ENCODE results near the gene VWA2.

VWA2 gene

DNA sequence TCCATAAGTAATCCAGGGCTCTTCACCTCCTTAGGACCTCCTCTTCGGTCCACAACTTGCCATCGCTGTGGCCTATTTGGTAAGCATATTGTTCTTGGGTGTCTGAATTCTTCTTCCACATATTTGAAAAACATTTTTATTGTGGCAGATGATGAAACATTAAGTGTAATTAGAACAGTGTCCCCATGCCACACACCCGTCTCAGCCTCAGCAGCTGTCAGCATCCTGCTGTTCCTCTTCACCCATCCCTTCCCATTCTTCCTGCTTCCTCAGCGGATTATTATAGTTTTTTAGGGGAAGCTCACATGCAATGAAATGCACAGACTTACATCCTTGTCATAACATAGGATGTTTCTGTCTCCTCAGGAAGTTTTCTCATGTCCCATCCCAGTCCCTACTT is 39.8 kb upstream of the VWA2 start:
- no peak overlapping the region for H2AFZ ChIP-seq (ENCODE audit: low read length)
- no peaks in the 10 kb centered on the region for H3K9me3 ChIP-seq (ENCODE audit: insufficient read depth, low read depth, low read length)
- no peaks in the 10 kb centered on the region for H3F3A ChIP-seq (ENCODE audit: low read depth)
- H3K4me1 ChIP-seq (ENCODE audit: insufficient read depth, low read length, poor library complexity, severe bottlenecking) = peaks cover 9% of the 10 kb centered on the region
- H3K79me2 ChIP-seq (ENCODE audit: insufficient read depth, low read length) = no peaks in the 10 kb centered on the region
- TF ChIP-seq CTCF (conservative IDR thresholded peaks at IDR 0.05; ENCODE audit: low read length) (no peak), EZH2phosphoT487 (IDR thresholded peaks at IDR 0.05; ENCODE audit: borderline replicate concordance) (no peak)
- peaks cover 90% of the 10 kb centered on the region for H3K27me3 ChIP-seq (ENCODE audit: insufficient read depth, low read length, poor library complexity, severe bottlenecking)
- no peak overlapping the region for H3K4me3 ChIP-seq (ENCODE audit: low read length, poor library complexity, severe bottlenecking)
- no peaks in the 10 kb centered on the region for H4K20me1 ChIP-seq (ENCODE audit: insufficient read depth, low read length, poor library complexity, severe bottlenecking)
- no peak overlapping the region for H3K4me2 ChIP-seq (ENCODE audit: low read depth, low read length, poor library complexity, severe bottlenecking)
- no peaks in the 10 kb centered on the region for H3K9me2 ChIP-seq (replicated peaks; ENCODE audit: low read depth, low read length)
- no peak overlapping the region for H3K9ac ChIP-seq (ENCODE audit: low read depth, low read length, poor library complexity, severe bottlenecking)
- no peaks in the 10 kb centered on the region for H3K36me3 ChIP-seq (ENCODE audit: insufficient read depth, low read length)

GRCh38 chr10:114202812-114203211 is 36.2 kb upstream of the VWA2 start:
- no peak for TF ChIP-seq EZH2phosphoT487 (IDR thresholded peaks at IDR 0.05; ENCODE audit: borderline replicate concordance)
- TF ChIP-seq CTCF (conservative IDR thresholded peaks at IDR 0.05; ENCODE audit: low read length) = no peak
- H4K20me1 ChIP-seq (ENCODE audit: insufficient read depth, low read length, poor library complexity, severe bottlenecking) = no peaks in the 10 kb centered on the region
- H2AFZ ChIP-seq (ENCODE audit: low read length) = no peak overlapping the region

DNA sequence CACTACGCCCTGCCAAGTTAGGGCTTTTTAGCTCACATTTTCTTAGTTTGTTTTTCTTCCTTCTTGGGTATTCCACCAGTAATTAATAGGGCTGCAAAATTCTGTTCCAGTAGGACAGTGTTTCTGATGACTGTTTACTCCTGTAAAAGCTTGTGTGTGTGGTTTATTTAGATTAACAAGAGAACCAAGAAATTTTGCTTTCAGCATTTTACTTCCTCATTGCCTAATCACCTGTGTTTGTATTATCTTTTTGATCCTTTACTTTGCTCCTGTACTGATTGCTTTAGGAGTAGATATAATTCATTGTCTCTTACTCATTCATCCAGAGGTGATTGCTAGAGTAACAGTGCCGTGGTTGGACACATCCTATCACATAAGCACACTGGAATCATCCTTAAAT is 32.2 kb upstream of the VWA2 start:
- H3F3A ChIP-seq (ENCODE audit: low read depth) = no peaks in the 10 kb centered on the region

More at GRCh38 chr10:114202812-114203211, 36.2 kb upstream of the VWA2 start:
- Histone ChIP-seq H3K27me3 (ENCODE audit: insufficient read depth, low read length, poor library complexity, severe bottlenecking) (peaks cover 73% of the 10 kb centered on the region), H3K9me3 (ENCODE audit: insufficient read depth, low read depth, low read length) (no peaks in the 10 kb centered on the region), H3F3A (ENCODE audit: low read depth) (no peaks in the 10 kb centered on the region), H3K36me3 (ENCODE audit: insufficient read depth, low read length) (no peaks in the 10 kb centered on the region), H3K9me2 (replicated peaks; ENCODE audit: low read depth, low read length) (no peaks in the 10 kb centered on the region), H3K79me2 (ENCODE audit: insufficient read depth, low read length) (no peaks in the 10 kb centered on the region), H3K9ac (ENCODE audit: low read depth, low read length, poor library complexity, severe bottlenecking) (no peak overlapping the region), H3K4me1 (ENCODE audit: insufficient read depth, low read length, poor library complexity, severe bottlenecking) (no peaks in the 10 kb centered on the region), H3K4me3 (ENCODE audit: low read length, poor library complexity, severe bottlenecking) (no peak overlapping the region), H3K4me2 (ENCODE audit: low read depth, low read length, poor library complexity, severe bottlenecking) (no peak overlapping the region)

More for the DNA sequence above, 32.2 kb upstream of the VWA2 start:
- no peak overlapping the region for H3K4me2 ChIP-seq (ENCODE audit: low read depth, low read length, poor library complexity, severe bottlenecking)
- no peaks in the 10 kb centered on the region for H3K9me2 ChIP-seq (replicated peaks; ENCODE audit: low read depth, low read length)
- no peak overlapping the region for H3K9ac ChIP-seq (ENCODE audit: low read depth, low read length, poor library complexity, severe bottlenecking)
- no peaks in the 10 kb centered on the region for H3K9me3 ChIP-seq (ENCODE audit: insufficient read depth, low read depth, low read length)
- TF ChIP-seq CTCF (conservative IDR thresholded peaks at IDR 0.05; ENCODE audit: low read length) = no peak
- no peak for TF ChIP-seq EZH2phosphoT487 (IDR thresholded peaks at IDR 0.05; ENCODE audit: borderline replicate concordance)
- no peaks in the 10 kb centered on the region for H3K4me1 ChIP-seq (ENCODE audit: insufficient read depth, low read length, poor library complexity, severe bottlenecking)
- no peaks in the 10 kb centered on the region for H4K20me1 ChIP-seq (ENCODE audit: insufficient read depth, low read length, poor library complexity, severe bottlenecking)
- peaks cover 39% of the 10 kb centered on the region for H3K27me3 ChIP-seq (ENCODE audit: insufficient read depth, low read length, poor library complexity, severe bottlenecking)
- H3K4me3 ChIP-seq (ENCODE audit: low read length, poor library complexity, severe bottlenecking) = no peak overlapping the region
- no peaks in the 10 kb centered on the region for H3K36me3 ChIP-seq (ENCODE audit: insufficient read depth, low read length)
- H3K79me2 ChIP-seq (ENCODE audit: insufficient read depth, low read length) = no peaks in the 10 kb centered on the region
- no peak overlapping the region for H2AFZ ChIP-seq (ENCODE audit: low read length)
